Caki2 (cell line): Measurements from ENCODE around the gene PNPLA2. TPM values are rescaled to one million over a fixed set of nuclear protein-coding genes. Genes with fewer than 3 reads are reported as not detected.
A peak's percentile ranks its signal among the peaks of the same experiment; 100 is the strongest.

Source experiments
- DNase-seq: peaks from one replicate; pipeline ENCODE4 v3.0.0-alpha.2; 2015; ENCODE audit warnings: low read depth
- in situ Hi-C: cut with HindIII; loops from 2 replicates; pipeline ENCODE4 v1.10.0; 2016; ENCODE audit warnings: low sequenced_read_pairs, low pct_unique_long_range_greater_than_20kb, mixed read lengths
- total RNA-seq: library from RNA; depleted of rRNA; stranded (reverse); fragments of >200 nt; shearing (Covaris generic); gene quantifications from 2 replicates; pipeline ENCODE4 v1.2.3, GENCODE V29; 2014; ENCODE audit warnings: low replicate concordance

Gene PNPLA2
- total RNA-seq, 1 experiment from 2014 or later: 11.6 TPM

GRCh38 chr11:810040-810567 lies 8.6 kb upstream of the PNPLA2 start:
- in situ Hi-C loops: no loop called here
- DNase-seq: no peak

- no peak for DNase-seq
- in situ Hi-C loops: no loop called here
These were observed 7.1 kb upstream of the PNPLA2 start for GRCh38 chr11:811446-812245.

GRCh38 chr11:812390-812789 lies 6.3 kb upstream of the PNPLA2 start:
- in situ Hi-C loops: no loop called here
- DNase-seq: no peak

- in situ Hi-C loops: no loop called here
- DNase-seq: no peak
These were observed 5.7 kb upstream of the PNPLA2 start for GRCh38 chr11:813072-813455.

GRCh38 chr11:813456-814096 lies 5.1 kb upstream of the PNPLA2 start:
- in situ Hi-C loops: no loop called here
- no peak for DNase-seq

- no peak for DNase-seq
- in situ Hi-C loops: no loop called here
These were observed 2.9 kb upstream of the PNPLA2 start for GRCh38 chr11:815675-816432.

- in situ Hi-C loops: no loop called here
- DNase-seq: no peak
These were observed 2.3 kb upstream of the PNPLA2 start for GRCh38 chr11:816433-816779.

GRCh38 chr11:819129-819931 lies 616 bp downstream of the PNPLA2 start:
- peak; percentile 79 for DNase-seq
- in situ Hi-C loops: no loop called here

GRCh38 chr11:819943-820649 lies 1.4 kb downstream of the PNPLA2 start:
- DNase-seq: peak; percentile 84
- in situ Hi-C loops: no loop called here

GRCh38 chr11:820655-821511 lies 2.2 kb downstream of the PNPLA2 start:
- peak; percentile 72 for DNase-seq
- in situ Hi-C loops: no loop called here

- no peak for DNase-seq
- in situ Hi-C loops: no loop called here
These were observed 3.0 kb downstream of the PNPLA2 start for GRCh38 chr11:821512-822371.

- no peak for DNase-seq
- in situ Hi-C loops: no loop called here
These were observed 5.0 kb downstream of the PNPLA2 start for GRCh38 chr11:823441-824291.

- in situ Hi-C loops: no loop called here
- DNase-seq: no peak
These were observed 5.7 kb downstream of the PNPLA2 start for GRCh38 chr11:824292-824880.

GRCh38 chr11:824942-825341 lies 6.2 kb downstream of the PNPLA2 start:
- DNase-seq: no peak
- in situ Hi-C loops: no loop called here
